Tibial nerve (tissue), 4 donors: ENCODE data around the gene RIPK4.

Experiments
- EP300 ChIP-seq, 2 donors: sonication (generic); formaldehyde crosslinking; IDR thresholded peaks; one replicate each; pipeline ENCODE4 v1.6.1; 2017; ENCODE audit warnings: antibody characterized with exemption in 2 of 2, mild to moderate bottlenecking in 1 of 2
- POLR2A ChIP-seq, 2 donors: fragments of 450-650 bp; IDR thresholded peaks; one replicate each; pipeline ENCODE4 v1.6.1; 2017; ENCODE audit warnings: antibody characterized with exemption in 2 of 2, mild to moderate bottlenecking in 2 of 2, moderate library complexity in 2 of 2
- TF ChIP-seq, protein P1 (sequence below), 5 experiments: fragments of 200-600 bp in 3 of 5; fragments of 450-650 bp in 2 of 5; sonication (generic) in 3 of 5; IDR thresholded peaks; one replicate each; pipeline ENCODE4 v1.5.1; 2016 to 2019; ENCODE audit warnings: antibody characterized with exemption in 5 of 5, mild to moderate bottlenecking in 3 of 5, moderate library complexity in 2 of 5

DNA sequence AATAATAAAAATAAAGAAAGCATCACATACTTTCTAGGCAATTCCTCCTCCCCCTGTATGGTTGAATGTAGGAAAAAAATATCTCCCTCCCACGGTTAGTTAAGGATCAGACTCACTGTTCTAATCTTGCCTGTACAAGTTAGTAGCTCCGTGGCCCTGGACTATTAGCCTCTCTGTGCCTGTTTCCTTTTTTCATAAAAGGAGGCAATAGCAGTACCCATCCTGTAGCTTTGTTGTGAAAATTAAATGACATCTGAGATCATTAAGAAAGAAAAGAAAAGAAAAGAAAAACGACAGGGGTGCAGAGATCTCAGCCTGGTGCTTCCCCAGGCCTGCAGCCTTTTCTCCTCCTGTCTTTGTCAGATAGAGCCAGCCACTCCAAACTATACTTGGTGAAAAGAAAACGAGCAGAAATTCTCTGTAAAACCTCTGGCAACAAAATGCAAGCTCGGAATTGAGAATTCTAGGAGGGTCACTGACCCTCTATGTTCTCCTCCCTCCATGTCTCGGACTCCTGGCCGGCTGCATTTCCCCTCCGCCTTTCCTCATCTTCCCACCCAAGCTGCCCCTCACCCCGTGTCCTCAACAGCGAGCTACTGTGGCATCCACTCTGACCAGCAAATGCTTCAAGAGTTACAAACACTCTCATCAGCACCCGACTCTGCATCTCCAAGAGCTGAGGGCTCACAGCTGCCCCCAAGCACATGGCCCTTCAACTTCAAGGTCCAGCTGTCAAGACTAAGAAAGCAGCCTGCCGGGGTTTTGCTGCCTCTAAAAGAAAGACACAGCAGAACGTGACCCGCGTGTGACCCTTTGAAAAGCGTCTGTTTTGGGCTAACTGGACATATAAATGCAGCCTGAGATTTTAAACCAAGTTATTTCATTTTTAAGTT lies 13.6 kb downstream of the RIPK4 start:
- TF ChIP-seq, protein P1, sequence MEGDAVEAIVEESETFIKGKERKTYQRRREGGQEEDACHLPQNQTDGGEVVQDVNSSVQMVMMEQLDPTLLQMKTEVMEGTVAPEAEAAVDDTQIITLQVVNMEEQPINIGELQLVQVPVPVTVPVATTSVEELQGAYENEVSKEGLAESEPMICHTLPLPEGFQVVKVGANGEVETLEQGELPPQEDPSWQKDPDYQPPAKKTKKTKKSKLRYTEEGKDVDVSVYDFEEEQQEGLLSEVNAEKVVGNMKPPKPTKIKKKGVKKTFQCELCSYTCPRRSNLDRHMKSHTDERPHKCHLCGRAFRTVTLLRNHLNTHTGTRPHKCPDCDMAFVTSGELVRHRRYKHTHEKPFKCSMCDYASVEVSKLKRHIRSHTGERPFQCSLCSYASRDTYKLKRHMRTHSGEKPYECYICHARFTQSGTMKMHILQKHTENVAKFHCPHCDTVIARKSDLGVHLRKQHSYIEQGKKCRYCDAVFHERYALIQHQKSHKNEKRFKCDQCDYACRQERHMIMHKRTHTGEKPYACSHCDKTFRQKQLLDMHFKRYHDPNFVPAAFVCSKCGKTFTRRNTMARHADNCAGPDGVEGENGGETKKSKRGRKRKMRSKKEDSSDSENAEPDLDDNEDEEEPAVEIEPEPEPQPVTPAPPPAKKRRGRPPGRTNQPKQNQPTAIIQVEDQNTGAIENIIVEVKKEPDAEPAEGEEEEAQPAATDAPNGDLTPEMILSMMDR (IDR thresholded peaks at IDR 0.05) = no peak
- TF ChIP-seq POLR2A (IDR thresholded peaks at IDR 0.05) (no peak), EP300 (IDR thresholded peaks at IDR 0.05) (no peak)
